Pons (tissue), 1 donor: Measurements from ENCODE around the gene PPM1B.
"Not testable (repeated sequence)": the region's sequence is repeated elsewhere in the genome, so short reads cannot be mapped to it uniquely, and the experiment has no call there.

ENCODE experiments used
- DNase-seq: peaks from one replicate; pipeline ENCODE4 v3.0.0-alpha.2; 2016; ENCODE audit warnings: low spot score

PPM1B gene

DNA sequence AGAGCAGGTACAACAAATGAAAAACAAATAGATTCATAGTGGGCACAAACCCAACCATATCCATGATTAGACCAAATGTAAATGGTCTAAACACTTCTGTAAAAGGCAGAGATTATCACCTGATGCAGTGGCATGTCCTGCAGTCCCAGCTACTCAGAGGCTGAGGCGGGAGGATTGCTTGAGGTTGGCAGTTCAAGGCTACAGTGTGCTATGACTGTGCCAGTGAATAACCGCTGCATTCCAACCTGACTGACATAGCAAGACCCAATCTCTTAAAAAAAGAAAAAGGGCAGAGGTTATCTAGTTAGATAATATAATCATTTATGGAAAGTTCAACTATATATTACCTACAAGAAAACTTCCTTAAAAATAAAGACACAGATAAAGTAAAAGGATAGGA is 85.3 kb downstream of the PPM1B start:
- no peak for DNase-seq

DNA sequence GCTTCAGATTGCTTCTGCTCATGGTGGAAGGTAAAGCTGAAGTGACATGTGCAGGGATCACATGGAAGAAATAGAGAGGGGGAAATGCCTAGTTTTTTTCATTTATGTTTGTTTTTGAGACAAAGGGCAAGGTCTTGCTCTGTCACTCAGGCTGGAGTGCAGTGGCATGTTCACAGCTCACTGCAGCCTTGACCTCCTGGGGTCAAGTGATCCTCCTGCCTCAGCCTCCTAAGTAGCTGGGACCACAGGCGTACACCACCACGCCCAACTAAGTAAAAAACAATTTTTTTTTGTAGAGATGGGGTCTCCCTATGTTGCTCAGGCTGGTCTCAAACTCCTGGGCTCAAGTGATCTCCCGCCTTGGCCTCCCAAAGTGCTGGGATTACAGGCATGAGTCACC is 87.0 kb downstream of the PPM1B start:
- DNase-seq, result not testable (repeated sequence)

DNA sequence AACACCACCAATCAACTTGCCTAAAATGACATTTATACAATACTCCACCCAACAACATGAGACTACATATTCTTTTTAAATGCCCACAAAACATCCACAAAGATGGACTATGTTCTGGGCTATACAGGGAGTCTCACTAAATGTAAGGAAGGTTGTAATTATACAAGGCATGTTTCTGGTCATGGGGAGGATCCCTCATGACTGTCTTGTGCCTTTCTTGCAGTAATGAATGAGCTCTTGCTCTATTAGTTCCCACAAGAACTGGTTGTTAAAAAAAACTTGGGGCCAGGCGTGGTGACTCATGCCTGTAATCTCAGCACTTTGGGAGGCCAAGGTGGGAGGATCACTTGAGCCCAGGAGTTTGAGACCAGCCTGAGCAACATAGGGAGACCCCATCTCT is 89.1 kb downstream of the PPM1B start:
- DNase-seq, result not testable (repeated sequence)

DNA sequence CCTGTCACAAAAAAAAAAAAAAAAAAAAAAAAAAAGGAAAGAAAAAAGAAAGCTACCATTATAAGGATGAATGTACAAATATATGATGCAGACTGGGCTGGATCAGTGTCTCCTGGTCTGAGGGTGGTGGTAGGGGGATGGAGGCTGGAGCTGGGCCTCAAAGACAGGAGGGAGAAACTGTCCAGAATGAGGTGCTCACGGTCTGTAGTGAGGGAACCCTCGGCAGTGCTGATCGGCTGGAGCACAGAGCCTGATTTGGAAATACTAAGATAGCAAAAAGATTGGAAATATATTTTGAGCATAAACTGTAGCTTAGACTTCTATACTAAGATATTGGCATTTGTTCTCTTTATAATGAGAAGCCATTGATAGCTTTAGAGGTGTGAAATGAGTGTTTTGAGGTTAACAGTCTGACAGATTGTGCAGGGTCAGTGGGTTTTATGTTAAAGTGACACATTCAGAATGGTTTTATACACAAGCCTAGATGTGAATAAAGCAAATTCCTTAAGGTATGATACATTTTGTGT is 98.7 kb downstream of the PPM1B start:
- DNase-seq, result no peak

DNA sequence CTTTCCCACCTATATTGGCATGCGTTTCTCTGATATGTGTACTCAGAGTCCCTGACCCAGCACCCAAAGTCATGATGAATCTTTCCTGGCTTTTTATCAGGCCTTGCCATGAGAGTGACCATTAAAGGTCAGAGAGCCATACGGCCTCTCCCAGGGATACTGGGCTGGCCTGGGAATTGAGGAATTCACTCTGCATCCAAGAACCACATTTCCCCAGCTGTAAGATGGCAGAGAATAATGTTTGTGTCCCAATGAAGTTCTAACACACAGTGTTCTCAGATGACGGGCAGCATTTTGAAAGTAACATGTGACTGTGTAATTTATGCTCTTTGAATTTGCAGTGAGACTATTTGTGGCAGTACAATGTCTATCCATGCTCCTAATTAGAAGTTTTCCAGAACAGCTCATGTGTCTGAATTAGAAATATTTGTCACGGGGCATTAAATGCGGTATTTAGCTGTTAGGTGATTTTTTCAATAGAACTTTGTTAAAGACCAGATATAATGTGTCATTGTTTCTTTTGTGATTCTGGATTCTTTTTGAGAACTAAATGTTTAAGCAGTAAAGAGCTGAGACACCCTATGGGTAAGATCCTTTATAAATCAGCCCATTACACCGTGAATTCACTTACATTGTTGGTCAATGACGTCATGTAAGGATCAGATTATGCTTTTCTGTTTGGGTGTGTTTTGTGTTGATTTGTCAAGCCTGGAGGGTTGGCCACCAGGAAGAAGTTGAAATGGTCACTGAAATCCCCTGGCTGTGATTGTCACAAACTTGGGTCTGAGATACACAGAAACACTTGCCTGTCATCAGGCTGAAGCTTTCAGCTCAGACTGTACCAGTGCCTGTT is 99.3 kb downstream of the PPM1B start:
- DNase-seq, result peak; percentile 76

DNA sequence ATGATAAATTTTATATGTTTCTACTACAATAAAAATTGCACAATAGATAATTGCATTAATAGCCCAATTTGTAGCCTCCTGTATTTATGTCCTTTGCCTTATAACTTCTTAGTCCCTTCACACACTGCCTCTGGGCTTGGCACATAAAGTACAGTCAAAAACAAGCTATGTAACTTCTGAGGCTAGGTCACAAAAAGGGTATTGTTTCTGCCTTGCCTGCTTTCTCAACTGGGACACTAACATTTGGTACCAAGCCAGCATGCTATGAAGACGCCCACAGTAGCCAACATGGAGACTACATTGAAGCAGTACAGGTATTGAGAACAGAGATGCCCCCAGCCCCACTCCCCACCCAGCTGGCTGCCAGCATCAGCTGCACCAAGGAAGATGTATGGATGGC is 101.2 kb downstream of the PPM1B start:
- peak; percentile 88 for DNase-seq

DNA sequence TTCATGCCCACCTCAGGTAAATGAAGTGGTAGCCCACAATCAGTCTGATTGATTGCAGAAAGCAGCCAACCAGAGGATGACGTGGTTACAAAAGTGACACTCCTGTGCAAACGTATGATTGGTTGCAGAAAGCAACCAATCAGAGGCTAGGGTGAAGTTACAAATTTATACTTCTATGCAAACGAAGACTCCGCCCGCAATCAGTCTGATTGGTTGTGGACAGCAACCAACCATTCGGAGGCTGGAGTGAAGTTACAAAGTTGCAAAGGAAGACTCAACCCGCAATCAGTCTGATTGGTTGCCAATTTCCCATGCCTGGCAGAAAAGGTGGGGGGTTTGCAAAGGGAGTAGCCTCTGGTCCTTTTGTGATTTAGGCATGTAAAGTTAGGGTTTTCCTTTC is 102.6 kb downstream of the PPM1B start:
- no peak for DNase-seq

DNA sequence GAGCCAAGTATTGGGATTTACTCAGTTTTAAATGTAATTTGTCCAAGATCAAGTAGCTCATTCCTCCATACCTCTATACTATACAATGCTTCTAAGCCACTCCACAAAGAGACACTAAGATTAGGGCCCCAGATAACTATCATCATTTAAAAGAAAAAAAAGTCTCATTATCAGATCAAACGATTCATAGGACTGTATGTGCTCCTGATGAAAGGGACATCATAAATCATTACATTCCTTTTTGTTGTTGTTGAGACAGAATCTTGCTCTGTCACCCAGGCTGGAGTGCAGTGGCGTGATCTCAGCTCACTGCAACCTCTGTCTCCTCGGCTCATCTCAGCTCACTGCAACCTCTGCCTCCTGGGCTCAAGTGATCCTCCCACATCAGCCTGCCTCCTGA is 104.4 kb downstream of the PPM1B start:
- no peak for DNase-seq

DNA sequence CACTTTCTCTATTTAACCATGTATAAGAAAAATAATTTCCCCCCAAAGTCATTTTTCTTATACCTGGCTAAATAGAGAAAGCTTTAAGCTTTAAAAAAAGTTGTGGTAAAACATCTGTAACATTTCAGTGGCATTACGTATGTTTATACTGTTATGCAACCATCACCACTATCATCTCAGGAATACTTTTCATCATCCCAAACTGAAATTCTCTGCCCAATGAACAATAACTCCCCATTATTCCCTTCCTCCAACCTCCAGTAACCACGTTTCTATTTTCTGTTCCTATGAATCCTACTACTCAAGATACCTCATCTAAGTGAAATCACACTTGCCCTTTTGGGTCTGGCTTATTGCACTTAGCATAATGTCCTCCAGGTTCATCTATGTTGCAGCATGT is 104.9 kb downstream of the PPM1B start:
- no peak for DNase-seq

DNA sequence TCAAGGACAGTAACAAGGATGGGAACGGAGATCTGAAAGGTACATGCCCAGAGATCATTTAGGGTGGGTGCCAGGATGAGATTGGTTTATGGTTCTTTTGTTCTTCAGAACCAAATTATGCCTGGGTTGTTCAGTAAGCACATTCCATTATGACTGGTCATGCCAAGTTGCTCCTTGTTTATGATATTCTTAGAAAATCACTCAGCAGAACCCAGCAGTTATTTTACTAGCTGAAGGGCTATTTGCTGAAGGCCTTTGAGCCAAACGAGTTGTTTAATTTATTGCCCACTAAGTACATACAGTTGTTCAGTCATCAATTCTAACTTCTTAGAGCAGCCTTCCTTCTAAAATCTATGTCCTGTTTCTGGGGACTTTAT is 107.2 kb downstream of the PPM1B start:
- DNase-seq, result no peak

DNA sequence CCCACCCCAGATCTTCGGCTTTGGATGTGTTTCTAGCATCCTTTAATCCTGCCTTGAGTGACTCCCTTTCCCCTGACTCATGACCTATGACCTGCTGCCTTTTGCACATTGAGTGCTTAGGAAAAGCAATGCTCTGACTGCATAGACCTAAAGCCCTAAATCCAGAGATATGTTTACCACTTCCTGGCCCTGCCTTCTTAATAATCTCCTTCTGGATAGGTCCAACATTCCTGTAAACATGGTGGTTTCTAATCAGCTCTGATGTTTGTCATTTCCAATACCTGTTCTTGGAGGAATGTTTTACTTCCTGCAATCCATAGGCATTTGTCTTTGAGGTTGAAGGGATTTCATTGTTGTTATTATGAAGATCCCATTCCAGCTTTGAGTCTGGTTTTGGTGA is 108.9 kb downstream of the PPM1B start:
- no peak for DNase-seq

DNA sequence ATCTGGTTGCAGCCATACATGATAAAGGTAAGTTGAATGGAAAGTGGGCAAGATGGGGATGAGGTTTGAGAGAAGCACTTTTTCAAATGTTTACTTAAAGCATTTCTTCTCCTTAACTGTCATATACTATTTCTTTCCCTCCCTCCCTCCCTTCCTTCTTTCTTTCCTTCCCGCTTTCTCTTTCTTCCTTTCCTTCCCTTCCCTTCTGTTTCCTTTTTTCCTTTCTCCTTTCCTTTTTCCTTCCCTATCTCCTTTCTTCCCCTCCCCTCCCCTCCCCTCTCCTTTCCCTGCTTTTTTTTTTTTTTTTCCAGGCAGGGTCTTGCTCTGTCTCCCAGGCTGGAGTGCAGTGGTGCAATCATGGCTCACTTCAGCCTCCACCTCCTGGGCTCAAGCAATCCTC is 112.2 kb downstream of the PPM1B start:
- DNase-seq, result no peak
